NCI-H526 treated with DMSO at 0.1 percent for 48 hours (cell line): ENCODE data around the gene COL5A1.

Experiments
- DNase-seq: peaks from one replicate; lab custom pipeline; 2025; lab: John Stamatoyannopoulos, UW

Gene COL5A1

GRCh38 chr9:134626069-134626423 is 15.6 kb upstream of the COL5A1 start:
- DNase-seq: no peak

DNA sequence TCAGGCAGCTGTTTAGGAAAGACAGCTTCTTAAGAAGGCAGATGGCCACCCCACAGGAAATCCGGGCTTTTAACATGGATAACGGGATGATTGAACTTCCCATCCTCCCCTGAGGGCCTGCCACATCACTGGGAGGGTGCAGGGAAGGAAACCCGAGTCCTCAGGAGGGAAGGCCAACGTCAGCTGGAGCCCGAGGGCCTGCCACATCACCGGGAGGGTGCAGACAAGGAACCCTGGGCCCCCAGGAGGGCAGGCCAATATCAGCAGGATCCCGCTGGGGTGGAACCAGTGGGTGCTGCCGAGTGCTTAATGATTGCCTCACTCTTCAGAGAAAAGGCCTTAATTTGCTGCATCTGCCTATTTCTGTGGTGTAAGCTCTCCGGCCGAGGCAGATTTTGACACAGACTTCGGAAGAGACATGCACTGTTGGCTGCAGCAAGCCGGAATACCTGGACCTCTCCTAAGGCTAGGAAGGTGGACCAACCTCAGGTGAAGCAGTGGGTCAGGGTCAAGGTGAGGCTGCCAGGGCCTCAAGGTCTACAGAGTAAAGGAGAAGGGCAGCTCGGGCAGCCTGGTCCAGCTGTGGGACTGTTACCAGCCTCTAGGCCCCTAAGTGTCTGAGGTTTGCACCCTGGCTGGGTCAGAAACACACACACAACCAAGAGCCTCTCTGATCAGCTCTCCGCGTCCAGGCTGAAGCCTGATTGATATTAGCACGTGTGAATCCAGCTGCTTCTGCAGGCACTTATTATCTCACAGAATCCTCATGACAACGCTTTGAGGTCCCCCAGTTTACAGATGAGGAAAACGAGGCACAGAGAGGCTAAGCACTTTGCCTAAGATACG is 14.8 kb upstream of the COL5A1 start:
- DNase-seq: no peak

- DNase-seq: no peak
These were observed 13.9 kb upstream of the COL5A1 start for GRCh38 chr9:134627417-134628353.

DNA sequence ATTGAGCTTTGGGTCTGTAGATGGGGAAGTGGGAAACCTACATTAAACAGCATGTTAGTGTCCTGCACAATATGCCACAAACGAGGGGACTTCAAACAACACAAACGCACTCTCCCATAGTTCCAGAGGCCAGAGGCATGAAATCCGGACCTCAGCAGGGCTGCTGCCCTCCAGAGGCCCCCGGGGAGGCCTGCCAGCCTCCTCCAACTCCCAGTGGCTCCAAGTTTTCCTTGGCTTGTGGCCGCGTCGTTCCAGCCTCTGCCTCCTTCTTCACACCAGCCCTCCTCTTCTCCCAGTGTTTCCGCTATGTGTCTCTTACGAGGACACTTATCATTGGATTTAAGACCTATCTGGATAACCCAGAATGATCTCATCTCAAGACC is 13.3 kb upstream of the COL5A1 start:
- DNase-seq: no peak

GRCh38 chr9:134629061-134629585 is 12.5 kb upstream of the COL5A1 start:
- no peak for DNase-seq

- DNase-seq: no peak
These were observed 11.8 kb upstream of the COL5A1 start for GRCh38 chr9:134629586-134630392.

GRCh38 chr9:134630393-134630790 is 11.2 kb upstream of the COL5A1 start:
- DNase-seq: no peak

DNA sequence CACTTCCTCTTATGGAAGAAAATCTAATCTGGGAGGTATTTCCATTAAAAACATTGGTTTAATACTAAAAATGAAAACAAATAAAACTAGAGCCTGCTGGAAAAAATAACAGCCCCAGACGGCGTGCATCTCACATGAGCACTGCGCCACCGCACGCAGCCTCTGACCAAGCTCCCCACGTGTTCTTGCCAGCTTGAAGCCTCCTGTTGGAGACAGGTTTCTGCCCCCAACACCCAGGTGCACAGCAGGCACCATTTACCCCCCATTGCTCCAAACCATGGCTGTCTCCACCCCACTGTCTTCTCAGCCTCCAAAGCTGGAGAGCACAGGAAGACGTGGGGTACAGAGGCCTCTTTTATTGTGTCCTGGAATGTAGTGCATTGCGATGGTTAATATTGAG is 10.7 kb upstream of the COL5A1 start:
- no peak for DNase-seq

DNA sequence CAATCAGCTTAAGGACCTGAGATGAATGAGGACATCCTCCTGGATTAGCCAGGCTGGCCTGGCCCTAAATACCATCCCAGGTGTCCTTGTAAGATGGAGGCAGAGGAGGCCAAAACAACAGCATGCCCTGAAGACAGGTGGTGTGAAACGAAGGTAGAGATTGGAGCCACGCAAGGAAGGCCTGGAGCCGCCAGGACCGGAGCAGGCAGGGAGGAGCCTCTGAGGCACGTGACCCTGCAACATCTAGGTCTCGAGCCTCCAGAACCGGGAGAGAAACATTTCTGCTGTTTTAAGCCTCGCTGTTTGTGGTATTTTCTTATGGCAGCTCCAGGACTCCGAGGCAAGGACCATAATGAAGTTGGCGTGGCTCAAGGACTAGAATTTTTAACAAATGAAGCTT is 9.7 kb upstream of the COL5A1 start:
- DNase-seq: no peak

DNA sequence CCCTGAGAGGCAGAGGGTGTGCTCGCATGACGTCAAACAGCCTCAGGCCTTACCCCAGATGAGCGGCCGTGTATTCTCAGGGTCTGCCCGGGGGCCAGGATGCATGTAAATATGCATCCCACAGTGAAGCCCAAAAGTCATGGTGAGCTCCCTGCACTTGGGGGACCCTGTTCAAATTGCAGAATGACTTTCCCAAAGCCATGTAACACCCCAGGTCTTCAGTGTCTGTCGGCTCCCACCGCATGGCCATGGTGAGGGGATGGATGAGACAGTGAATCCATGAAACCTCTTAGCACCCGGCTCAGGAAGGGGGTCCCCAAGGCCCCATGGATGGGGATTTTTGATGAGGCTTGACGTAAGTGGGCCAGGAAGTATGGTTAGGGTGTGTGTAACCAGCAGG is 9.3 kb upstream of the COL5A1 start:
- DNase-seq: no peak

DNA sequence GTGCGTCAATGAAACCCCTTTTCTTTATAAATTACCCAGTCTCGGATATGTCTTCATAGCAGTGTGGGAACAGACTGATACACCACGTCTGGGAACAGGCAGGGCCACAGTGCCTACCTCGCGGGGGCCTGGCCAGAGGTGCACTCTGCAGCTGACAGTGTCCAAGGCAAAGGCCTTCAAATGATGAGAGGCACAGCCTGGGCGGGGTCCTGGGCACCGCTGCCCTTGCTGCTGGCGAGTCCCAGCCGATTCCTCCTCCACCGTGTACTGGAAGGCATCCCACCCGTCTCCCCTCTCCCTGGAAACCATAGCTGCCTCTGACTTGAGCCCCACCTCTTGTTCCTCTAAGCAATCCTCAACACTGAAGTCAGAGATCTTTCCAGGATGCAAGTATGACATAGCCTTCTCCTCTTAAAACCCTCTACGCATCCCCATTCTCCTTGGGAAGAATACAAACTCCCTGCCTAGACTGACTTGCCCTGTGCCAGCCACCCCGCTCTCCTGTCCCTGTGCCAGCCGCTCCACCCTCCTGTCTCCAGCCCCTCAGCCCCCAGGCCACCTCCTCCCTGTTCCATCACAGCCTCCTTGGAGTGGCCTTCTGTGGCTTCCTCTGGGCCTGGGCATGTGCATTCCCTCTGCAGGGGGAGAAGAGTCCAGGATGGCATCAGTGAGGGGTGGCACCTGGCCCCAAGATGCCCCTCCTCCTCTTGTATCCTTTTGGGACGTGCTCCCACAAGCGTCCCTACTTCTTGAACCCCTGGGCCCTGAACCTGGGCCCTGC is 8.1 kb upstream of the COL5A1 start:
- no peak for DNase-seq

GRCh38 chr9:134634176-134634575 is 7.4 kb upstream of the COL5A1 start:
- DNase-seq: no peak

DNA sequence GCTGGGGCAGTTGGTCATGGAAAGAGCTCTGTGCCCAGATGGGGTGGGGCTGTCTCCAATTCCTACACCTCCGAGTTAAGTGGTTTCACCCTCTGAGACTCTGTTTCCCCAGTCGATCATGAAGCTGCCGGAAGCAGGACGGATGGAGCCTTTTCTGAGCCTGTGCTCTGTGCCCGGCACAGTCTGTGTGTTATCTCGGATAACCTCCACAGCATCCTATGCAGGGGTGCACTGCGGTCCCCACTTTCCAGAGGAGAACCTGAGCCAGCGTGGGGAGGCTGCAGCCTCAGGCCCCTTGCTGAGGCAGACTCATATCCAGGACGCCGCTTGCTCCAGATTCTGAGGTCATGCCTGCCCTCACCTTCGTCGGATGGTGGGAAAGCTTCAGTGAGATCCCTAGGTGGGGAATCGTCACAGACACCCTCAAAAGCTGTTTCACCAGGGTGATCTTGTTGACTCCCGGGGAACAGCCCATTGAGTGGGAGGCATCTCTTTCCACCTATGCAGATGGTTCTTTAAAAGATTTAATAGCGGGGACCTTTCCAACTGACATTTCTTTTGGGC is 6.9 kb upstream of the COL5A1 start:
- no peak for DNase-seq

DNA sequence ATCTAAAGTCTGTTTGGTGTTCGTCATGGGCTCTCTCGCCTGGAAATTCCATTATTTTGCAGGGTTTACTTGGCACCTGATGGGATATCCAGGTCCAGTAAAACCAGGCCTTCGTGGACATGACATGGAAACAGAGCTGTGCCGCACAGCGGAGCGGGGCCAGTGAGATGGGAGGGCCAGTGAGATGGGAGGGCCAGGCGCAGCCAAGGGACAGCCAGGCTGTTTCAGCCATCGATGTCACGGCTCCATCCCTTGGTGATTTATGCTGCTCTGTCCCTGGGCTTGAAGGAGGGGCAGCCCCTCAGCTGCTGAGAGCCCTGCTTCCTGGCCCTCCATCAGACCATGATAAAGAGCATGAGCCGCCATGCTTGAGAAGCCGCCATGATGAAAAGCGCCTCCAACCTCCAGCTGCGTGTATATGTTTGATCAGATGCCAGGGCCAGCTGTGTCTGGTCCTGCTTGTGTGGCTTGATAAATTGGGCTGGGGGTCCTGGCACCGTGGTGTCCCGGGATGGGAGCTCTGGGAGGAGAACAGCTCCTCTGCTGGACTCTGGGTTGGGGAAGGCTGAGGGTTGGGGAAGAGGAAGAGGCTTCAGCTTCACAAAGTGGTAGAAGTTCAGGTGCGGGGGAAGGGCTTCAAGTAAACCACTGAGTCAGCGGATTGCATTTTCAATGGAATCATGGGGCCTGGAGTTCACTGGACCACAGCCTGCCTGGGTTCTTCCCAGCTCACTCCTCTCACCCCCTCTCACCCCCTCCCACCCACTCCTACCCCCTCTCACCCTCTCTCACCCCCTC is 6.1 kb upstream of the COL5A1 start:
- DNase-seq: no peak

- DNase-seq: no peak
These were observed 5.5 kb upstream of the COL5A1 start for GRCh38 chr9:134636149-134636507.

GRCh38 chr9:134637241-134637640 is 4.4 kb upstream of the COL5A1 start:
- DNase-seq: no peak

DNA sequence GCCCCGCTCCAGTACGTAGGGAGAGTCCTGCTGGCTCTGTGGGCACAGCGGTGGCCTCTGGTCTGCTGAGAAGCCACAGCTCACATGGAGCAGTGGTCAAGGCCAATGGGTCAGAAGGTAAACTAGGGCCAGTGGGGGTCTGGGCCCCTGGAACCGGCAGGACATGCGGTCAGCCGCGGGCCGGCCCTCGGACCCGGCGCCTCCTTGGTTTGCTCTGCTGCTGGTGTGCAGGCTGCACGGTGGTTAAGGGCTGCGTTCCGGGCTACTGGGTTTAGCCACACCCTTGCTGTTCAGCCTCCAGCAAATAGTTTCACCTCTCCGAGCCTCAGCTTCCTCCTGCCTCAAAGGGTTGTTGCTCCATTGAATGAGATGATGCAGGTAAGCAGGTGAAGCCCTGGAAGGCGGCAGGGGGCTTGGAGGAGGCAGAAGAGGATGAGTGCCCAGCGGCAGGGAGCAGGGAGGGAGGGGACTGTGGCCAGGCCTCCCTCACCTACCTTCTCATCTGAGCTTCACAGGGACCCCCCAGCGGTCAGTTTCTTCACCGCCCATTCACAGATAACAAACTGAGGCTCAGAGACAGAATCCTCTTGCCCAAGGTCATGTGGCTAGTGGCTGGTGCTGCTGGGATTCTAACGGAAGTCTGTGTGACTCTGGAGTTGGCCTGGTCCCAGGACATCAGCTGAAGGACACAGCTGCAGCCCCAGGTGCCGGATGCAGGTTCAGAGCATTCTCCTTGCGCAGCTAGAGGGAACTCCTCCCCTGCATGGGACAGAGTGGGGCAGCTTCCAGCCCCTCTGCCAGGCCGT is 3.7 kb upstream of the COL5A1 start:
- no peak for DNase-seq

GRCh38 chr9:134638502-134639090 is 3.0 kb upstream of the COL5A1 start:
- no peak for DNase-seq

DNA sequence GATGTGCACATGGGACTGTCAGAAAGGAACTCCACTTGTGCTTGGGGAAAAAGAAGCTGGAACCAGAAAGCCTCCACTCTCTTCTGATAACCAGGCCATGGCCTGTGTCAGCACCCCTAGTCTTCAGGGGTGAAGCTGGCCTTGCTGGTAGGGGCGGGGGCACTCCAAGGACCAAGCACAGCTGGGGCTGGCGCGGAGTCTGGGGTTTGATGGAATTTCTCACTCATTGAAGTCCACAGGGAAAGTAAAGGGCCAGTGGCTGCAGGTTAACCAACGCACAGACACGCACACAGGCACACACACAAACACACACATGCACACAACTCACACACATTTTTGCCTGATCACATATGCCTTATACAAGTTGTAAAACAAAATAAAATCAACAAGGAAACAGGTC is 1.6 kb upstream of the COL5A1 start:
- no peak for DNase-seq
